ENCODE data around the gene TTC29. TPM values are rescaled to one million over a fixed set of nuclear protein-coding genes. Genes with fewer than 3 reads are reported as not detected.

TTC29 gene
- total RNA-seq, 1 donor from 2014 or later, result not detected

DNA sequence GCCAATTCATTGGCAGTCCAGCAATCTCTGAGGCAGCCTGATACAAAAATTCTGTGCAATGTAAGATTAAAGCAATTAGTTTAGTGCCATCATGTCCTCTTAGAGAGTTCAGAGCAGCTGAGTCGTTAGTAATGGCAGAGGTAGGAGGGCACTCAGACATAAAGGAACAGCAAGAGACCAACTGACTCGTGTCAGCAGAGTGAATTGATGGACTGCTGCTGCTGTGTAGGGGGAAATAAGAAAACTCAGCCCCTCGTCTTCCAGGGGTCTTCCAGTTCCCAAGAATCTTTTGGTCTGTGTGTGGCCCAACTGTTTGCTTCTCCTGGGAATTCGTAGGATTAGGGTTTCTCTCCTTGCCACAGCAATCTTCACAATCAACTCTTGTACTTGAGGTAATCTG is 100.9 kb downstream of the TTC29 start:
- no peaks in the 10 kb centered on the region for H3K36me3 Mint-ChIP-seq (ENCODE audit: low read depth)
- TF ChIP-seq, protein P1, sequence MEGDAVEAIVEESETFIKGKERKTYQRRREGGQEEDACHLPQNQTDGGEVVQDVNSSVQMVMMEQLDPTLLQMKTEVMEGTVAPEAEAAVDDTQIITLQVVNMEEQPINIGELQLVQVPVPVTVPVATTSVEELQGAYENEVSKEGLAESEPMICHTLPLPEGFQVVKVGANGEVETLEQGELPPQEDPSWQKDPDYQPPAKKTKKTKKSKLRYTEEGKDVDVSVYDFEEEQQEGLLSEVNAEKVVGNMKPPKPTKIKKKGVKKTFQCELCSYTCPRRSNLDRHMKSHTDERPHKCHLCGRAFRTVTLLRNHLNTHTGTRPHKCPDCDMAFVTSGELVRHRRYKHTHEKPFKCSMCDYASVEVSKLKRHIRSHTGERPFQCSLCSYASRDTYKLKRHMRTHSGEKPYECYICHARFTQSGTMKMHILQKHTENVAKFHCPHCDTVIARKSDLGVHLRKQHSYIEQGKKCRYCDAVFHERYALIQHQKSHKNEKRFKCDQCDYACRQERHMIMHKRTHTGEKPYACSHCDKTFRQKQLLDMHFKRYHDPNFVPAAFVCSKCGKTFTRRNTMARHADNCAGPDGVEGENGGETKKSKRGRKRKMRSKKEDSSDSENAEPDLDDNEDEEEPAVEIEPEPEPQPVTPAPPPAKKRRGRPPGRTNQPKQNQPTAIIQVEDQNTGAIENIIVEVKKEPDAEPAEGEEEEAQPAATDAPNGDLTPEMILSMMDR (conservative IDR thresholded peaks at IDR 0.05), result no peak
- peaks cover 5% of the 10 kb centered on the region for H3K4me1 Mint-ChIP-seq
- H3K27ac Mint-ChIP-seq (ENCODE audit: unreplicated experiment), result no peak overlapping the region
- H3K9me3 Mint-ChIP-seq, result no peaks in the 10 kb centered on the region
- no peak for DNase-seq (ENCODE audit: low read depth, low spot score)
- no peaks in the 10 kb centered on the region for H3K27me3 Mint-ChIP-seq (ENCODE audit: low read depth)
- H3K4me3 Mint-ChIP-seq, result no peak overlapping the region

DNA sequence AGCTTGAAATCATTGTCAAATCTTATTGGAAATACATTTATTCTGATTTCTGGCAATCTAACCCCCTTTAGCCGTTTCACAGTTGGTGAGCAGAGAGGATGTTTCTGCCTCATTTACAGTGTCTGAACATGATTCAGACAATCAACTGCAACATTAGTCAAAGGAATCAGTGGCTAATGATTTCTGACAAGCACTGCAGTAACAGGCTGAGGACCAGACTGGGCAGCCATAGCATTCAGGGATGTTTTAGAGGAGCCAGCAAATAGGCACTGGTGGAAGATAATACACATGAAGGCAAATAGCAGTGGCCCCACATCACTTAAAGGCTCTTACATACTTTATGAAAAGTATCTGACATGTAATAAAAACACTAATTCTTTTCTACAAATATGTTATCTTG is 102.8 kb downstream of the TTC29 start:
- no peak for DNase-seq (ENCODE audit: low read depth, low spot score)
- TF ChIP-seq, protein P1 (conservative IDR thresholded peaks at IDR 0.05), result no peak
- no peak overlapping the region for H3K27ac Mint-ChIP-seq (ENCODE audit: unreplicated experiment)
- H3K9me3 Mint-ChIP-seq, result no peaks in the 10 kb centered on the region
- H3K36me3 Mint-ChIP-seq (ENCODE audit: low read depth), result no peaks in the 10 kb centered on the region
- no peak overlapping the region for H3K4me3 Mint-ChIP-seq
- H3K27me3 Mint-ChIP-seq (ENCODE audit: low read depth), result no peaks in the 10 kb centered on the region
- peaks cover 5% of the 10 kb centered on the region for H3K4me1 Mint-ChIP-seq

DNA sequence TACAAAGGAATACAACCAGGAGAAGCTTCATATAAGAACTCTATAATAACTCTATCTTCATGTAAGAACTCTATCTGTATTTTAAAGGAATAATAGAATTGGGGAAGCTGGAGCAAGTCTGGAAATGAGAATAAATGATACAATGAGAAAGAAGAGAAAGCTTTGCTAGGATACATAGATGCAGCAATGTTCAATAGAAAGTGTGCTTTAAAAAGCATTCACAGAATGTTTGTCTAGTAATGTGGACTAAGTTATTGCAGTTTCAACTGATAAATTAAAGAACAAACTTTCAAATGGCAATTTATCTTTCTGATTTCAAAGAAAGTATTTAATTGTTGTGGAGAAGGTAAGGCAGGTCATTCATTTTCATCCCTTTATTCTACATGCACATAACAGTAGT is 104.9 kb downstream of the TTC29 start:
- H3K4me3 Mint-ChIP-seq, result no peak overlapping the region
- peaks cover 5% of the 10 kb centered on the region for H3K4me1 Mint-ChIP-seq
- no peaks in the 10 kb centered on the region for H3K36me3 Mint-ChIP-seq (ENCODE audit: low read depth)
- no peaks in the 10 kb centered on the region for H3K27me3 Mint-ChIP-seq (ENCODE audit: low read depth)
- H3K27ac Mint-ChIP-seq (ENCODE audit: unreplicated experiment), result no peak overlapping the region
- TF ChIP-seq, protein P1 (conservative IDR thresholded peaks at IDR 0.05), result no peak
- H3K9me3 Mint-ChIP-seq, result no peaks in the 10 kb centered on the region
- DNase-seq (ENCODE audit: low read depth, low spot score), result no peak

DNA sequence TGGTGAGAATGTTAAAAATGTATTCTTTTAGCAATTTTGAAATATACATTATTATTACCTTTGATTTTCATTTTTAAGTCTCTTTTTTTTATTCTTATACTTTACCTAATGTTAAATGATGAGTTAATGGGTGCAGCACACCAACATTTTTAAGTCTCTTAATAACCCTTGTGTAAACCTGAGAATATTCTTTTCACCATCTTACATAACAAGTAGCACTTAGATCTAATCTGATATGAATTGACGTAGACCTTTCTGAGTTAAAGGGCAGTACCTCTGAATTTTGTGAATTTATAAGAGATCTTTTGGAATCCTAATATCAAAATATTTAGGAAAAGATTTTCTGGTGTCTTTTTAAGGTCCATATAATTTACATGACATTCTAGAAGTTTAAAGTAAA is 110.6 kb downstream of the TTC29 start:
- Mint-ChIP-seq H3K36me3 (ENCODE audit: low read depth) (no peaks in the 10 kb centered on the region), H3K4me3 (no peak overlapping the region), H3K27ac (ENCODE audit: unreplicated experiment) (no peak overlapping the region), H3K27me3 (ENCODE audit: low read depth) (peaks cover 5% of the 10 kb centered on the region), H3K4me1 (no peaks in the 10 kb centered on the region), H3K9me3 (no peaks in the 10 kb centered on the region)
- DNase-seq (ENCODE audit: low read depth, low spot score), result no peak
- TF ChIP-seq, protein P1 (conservative IDR thresholded peaks at IDR 0.05), result no peak

- Mint-ChIP-seq H3K36me3 (ENCODE audit: low read depth) (no peaks in the 10 kb centered on the region), H3K4me1 (no peaks in the 10 kb centered on the region), H3K4me3 (no peak overlapping the region), H3K27me3 (ENCODE audit: low read depth) (peaks cover 7% of the 10 kb centered on the region), H3K9me3 (no peaks in the 10 kb centered on the region), H3K27ac (ENCODE audit: unreplicated experiment) (no peak overlapping the region)
- TF ChIP-seq, protein P1 (conservative IDR thresholded peaks at IDR 0.05), result no peak
- no peak for DNase-seq (ENCODE audit: low read depth, low spot score)
Observed at GRCh38 chr4:146834263-146835034, 111.2 kb downstream of the TTC29 start.
